NCI-H146 treated with DMSO at 0.1 percent for 48 hours (cell line): ENCODE measurements around the gene GRAMD1A.
A peak's percentile ranks its signal among the peaks of the same experiment; 100 is the strongest.
"Not testable (repeated sequence)": the region's sequence is repeated elsewhere in the genome, so short reads cannot be mapped to it uniquely, and the experiment has no call there.

Experiments
- DNase-seq: peaks from one replicate; lab custom pipeline; 2025; ENCODE audit not compliant: unreplicated experiment; lab: John Stamatoyannopoulos, UW

GRAMD1A gene

DNA sequence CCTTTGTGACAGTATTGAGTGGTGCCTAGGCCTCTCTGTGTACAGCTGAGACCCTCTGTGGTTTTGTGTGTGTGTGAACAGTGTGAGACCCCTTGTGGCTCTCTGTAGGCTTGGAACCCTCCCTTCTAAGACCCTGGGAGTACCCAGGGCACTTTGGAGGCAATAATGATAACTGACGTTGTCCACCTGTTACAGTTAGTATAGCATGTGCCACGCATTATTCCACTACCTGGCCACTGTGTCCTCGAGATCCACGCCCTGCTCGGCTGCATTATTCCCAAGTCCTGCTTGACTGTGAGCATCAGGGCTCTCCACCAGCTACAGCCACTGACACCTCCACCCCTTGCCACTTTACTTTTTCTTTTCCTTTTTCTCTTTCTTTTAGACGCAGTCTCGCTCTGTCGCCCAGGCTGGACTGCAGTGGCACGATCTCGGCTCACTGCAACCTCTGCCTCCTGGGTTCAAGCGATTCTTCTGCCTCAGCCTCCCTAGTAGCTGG, 2.0 kb downstream of the GRAMD1A start:
- DNase-seq = no peak

DNA sequence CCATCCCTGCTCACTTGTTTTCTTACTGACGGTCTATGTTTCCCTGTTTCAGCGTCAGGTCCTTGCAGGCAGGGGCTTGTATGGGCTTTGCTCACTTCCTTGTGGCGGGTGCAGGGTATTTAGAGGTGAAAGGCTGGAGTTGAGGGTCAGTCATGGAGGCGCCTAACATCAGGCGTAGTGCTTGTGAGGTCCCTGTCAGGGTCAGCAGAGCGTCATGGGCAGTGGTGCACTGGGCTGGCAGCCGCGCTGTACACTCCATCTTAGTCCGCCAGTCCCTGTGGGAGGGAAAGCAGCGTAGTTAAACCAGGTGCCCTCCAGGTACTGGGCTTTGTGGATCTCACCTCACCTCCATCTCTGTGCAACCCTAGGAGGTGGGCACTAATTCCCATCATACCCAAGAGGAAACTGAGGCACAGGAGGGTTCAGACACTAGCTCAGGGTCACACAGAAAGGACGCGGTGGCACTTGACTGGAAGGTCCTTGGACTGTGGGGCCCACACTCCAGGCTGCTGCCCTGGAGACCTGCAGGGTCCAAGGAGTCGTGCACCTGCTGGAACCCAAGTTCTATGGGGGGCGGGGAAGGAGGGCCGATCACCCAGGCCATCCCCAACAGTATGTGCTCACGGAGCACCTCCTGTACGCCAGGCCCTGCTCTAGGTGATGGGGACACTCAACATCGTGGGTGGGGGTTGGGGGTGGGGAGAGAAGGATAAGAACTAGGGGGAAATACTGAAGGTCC, 4.6 kb downstream of the GRAMD1A start:
- DNase-seq = no peak

DNA sequence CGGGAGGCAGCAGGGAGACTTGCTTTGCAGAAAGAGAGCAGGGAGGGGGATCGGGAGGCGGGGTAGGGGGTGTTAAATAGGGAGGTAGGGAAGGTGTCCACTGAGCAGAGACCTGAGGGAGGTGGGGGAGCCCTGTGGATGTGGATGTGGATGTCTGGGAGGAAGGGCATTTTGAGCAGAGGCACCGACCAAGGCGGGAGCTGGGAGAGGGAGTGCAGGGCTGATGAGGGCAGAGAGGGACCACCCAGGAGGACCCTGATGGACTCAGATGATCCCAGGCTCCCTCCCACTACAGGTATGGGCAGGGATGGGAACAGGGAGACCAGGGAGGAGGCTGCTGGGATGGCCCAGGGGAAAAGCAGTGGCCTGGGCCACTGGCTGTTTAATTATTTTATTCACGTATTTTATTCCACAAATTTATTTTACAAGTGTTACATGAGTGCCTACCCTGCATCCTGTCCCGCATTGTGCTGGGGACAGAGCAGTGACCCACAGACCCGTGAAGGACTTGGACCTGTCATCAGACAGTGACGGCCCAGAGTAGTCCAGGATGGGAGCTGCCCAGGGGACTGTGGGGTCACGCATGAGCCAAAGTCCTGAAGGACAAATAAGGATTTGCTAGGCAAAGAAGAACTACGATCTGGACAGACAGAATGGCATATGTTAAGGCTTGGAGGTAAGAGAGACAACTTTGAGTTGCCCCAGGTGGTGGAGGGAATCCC, 5.3 kb downstream of the GRAMD1A start:
- DNase-seq = no peak

DNA sequence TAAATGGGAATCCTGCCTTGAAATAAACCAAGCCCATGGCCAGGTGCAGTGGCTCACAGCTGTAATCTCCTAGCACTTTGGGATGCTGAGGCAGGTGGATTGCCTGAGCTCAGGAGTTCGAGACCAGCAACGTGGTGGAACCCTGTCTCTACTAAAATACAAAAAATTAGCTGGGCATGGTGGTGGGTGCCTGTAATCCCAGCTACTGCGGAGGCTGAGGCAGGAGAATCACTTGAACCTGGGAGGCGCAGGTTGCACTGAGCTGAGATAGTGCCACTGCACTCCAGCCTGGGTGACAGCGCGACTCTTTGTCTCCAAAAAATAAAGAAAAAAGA, 5.9 kb downstream of the GRAMD1A start:
- not testable (repeated sequence) for DNase-seq

DNA sequence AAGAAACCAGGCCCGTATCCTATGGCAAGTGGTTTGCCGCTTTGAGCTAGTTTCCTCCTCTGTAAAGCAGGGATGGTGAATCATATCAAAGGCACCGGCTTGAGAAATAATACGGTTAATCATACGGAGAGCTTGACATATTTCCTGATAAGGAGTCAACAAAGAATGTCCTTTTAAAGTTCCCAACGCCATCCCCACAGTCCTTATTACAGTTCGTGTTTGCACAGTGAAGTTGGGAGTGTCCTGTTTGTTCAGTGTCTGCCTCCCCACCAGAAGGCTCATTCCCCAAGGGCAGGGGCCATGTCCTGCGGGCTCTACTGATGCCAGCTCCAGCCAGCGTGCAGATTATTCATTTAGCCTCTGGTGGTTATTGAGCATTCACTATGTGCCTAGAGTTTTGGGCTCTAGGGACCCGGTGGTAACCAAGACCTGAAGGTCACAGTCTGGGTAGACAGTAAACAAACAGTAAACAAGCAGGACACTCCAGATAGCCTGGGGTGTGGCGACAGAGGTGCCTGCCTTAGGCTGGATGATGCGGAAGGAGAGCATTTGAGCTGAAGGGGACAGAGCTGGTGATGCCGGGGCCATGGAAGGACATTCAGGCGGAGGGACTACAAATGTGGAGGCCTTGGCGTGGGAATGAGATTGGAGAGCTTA, 6.3 kb downstream of the GRAMD1A start:
- peak; percentile 54 for DNase-seq

DNA sequence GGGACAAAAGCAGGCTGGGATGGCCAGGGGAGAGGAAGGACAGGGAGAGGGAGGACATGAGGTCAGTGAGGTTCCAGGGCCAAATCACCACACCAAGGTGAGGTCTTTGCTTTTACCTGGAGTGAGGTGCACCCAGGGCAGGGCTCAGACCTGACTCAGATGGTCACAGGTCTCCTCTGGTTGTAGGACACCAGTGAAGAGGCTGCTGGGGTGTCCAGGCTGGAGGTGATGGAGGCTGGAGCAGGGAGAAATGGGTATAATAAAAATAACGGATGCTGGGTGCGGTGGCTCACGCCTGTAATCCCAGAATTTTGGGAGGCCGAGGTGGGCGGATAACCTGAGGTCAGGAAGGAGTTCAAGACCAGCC, 6.9 kb downstream of the GRAMD1A start:
- DNase-seq = no peak

DNA sequence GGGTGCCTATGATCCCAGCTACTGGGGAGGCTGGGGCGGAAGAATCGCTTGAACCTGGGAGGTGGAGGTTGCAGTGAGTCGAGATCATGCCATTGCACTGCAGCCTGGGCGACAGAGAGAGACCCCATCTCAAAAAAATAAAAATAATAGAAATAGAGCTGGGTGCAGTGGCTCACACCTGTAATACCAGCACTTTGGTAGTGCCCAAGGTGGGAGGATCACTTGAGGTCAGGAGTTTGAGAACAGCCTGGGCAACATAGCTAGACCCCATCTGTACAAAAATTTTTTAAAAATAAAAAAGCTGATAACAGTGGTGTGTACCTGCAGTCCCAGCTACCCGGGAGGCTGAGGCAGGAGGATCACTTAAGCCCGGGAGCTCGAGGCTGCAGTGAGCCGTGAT, 7.3 kb downstream of the GRAMD1A start:
- not testable (repeated sequence) for DNase-seq

DNA sequence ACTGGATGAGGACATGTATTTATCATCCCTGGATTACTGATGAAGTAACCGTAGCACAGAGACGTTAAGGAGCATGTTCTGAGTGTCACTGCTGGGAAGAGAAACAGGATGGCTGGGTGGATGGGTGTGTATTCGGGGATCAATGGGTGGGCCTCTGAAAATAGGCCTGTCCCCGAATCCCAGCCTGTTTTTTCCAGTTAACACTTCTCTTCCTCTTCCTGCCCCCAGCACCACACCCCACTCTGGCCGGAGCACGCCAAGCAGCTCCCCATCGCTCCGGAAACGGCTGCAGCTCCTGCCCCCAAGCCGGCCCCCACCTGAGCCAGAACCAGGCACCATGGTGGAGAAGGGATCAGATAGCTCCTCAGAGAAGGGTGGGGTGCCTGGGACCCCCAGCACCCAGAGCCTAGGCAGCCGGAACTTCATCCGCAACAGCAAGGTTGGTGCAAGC, 8.8 kb downstream of the GRAMD1A start:
- no peak for DNase-seq

DNA sequence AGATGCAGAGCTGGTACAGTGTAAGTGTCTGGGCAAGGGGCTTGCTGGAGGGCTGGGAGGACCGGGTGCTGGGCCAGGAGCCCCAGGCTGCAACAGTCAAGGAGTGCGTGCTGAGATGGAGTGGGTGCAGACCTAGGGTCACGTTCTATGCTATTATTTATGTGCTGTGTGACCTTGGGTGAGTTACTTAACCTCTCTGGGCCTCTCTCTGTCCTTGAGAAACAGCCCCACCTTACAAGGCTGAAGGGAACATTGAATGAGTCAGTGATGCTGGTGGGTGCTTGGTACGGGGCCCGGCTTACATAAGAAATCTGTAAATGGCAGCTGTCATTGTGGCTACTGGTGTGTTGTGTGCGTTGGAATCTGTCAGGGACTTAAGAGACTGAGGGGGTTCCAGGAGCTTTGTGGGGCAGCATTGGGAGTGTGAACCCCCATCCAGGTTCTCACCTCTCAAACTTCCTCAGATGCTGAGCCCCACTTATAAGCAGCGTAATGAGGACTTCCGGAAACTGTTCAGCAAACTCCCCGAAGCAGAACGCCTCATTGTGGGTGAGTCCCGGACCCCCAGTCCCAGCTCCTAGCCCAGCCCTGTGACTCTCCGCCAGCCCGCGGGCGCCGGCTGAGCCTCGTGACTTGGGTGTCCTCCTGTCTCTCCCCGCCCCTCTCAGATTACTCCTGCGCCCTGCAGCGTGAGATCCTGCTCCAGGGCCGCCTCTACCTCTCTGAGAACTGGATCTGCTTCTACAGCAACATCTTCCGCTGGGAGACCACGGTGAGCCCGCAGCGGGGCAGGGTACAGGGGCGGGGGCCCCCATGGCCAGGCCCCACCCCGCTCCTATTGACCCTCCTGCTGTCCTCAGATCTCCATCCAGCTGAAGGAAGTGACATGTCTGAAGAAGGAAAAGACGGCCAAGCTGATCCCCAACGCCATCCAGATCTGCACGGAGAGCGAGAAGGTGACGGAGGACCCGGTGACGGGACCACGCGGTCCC, 9.6 kb downstream of the GRAMD1A start:
- no peak for DNase-seq

DNA sequence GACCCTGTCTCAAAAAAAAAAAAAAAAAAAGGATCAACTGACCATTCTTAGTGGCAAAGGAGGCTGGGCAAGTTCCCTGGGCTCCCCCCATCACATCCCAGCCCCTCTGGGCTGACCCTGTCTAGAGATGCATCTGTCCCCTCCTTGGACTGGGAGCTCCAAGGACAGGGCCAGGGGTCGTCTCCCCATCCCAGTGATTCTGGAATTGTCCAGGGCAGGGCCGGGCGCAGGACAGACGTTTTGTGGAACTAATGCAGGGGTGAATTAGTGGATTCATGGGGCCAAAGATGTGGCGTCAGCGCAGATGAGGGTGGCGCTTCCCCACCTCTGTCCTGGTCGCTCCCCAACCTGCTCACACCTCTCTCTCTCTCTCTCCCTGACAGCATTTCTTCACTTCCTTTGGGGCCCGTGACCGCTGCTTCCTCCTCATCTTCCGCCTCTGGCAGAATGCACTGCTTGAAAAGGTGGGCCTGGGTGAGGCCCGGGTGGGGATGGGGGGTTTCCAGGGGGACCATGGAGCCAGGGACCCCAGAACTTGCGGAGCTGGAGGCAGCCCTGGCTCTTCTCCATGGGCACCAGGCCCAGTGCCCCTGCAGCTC, 11.1 kb downstream of the GRAMD1A start:
- DNase-seq = no peak

DNA sequence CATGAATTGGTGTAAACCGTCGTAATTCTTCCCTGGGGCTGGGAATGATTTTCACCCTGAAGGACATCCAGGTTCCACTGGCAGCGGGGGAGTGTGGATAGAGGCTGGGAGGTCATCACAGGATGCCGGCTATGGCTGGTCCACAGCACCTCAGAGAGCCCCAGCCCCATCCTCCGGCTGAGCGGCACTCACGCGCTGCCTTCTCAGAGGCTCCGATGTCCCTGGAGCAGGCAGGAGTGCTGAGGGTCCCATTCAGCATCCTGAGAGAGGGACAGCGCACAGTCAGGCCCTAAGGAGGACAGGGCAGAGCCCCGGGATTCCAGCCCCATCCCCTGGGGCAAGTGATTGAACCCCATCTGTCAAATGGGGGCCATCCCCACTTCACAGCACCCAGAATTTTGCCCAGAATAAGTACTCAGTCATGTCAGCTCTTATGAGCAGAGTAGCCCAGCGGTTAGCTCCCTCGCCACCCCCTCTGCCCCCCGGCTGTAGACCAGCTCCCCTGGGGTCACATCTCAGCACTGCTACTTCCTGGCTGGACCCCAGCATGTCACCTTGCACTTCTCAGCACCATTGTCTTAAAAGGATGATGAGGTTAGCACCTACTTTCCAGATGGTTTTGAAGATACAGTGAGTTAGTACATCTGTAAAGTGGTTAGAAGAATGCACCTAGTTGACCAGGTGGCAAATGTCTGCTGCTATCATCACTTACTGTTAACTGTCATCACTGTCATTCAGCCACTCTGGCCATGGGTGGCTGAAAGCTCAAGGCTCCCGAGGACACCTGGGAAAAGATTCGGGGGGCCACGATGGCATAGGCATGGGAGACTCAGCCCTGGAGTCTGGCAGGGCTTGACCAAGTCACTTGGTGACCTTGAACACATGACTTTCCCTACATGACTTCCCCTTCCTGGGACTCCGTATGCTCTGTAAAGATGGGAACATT, 11.9 kb downstream of the GRAMD1A start:
- no peak for DNase-seq

DNA sequence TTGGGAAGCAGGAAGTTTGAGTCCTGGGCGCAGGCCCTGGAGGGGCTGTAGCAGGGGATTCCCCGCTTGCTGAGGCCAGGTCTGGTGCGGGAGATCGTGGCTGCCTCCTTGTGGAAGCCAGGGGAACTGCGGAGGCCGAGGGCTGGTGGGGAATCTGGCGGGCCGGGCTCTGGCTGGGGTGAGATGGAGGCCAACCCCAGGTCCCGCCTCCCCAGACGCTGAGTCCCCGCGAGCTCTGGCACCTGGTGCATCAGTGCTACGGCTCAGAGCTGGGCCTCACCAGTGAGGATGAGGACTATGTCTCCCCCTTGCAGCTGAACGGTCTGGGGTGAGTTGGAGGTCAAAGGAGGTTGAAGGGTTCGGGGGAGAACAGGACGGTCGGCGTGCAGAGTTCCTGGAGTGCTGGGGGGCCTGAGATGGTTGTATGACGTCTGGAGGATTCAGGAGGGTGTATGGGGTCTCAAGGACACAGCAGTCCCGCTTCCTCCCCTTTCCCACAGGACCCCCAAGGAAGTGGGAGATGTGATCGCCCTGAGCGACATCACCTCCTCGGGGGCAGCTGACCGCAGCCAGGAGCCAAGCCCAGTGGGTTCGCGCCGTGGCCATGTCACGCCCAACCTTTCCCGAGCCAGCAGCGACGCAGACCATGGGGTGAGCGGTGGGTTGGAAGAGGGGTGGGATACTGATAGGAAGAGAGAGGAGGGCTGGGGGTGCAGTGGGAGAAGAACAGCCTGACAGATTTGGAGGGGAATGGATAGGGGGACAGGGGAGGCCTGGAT, 13.1 kb downstream of the GRAMD1A start:
- DNase-seq = peak; percentile 10

DNA sequence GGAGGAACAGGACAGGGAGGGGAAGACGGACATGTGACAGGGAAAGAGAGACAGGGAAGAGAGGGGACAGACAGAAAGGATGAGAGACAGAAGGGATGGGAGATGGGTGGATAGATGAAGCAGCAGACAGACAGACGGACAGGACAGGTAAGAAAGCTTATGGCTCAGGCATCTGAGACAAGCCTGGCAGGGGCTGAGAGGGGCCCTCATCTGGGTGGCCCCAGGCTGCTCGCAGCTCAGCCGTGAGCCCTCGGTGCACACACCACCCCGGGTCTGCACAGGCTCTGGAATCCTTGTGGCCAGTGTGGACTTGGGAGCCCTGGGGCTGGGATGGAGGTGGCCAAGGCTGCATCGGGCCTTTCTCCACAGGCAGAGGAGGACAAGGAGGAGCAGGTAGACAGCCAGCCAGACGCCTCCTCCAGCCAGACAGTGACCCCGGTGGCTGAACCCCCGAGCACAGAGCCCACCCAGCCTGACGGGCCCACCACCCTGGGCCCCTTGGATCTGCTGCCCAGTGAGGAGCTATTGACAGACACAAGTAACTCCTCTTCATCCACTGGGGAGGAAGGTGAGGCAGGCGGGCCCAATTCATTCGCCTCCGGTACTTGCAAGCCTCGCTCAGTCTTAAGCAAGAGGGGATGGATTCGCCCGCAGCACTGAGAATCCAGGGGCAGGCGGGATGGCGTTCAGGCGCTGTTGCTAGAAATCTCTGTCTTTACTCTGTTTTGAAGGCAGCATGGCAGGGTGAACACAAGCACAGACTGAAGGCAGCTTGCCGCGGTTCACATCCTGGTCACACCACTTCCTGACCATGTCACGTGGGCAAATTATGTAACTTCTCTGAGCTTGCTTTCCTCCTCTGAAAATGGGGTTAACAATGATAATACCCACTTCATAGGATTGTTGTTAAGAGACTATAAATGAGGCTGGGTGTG, 14.0 kb downstream of the GRAMD1A start:
- DNase-seq = no peak

DNA sequence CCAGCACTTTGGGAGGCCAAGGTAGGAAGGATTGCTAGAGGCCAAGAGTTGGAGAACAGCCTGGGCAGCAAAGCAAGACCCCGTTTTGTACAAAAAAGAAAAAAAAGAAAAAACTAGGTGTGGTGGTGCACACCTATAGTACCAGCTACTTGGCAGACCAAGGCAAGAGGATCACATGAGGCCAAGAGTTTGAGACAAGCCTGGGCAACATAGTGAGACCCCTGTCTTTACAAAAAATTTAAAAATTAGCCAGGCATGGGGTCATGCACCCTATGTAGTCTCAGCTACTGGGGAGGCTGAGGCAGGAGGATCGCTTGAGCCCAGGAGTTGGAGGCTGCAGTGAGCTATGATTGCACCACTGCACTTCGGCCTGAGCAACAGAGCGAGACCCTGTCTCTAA, 14.7 kb downstream of the GRAMD1A start:
- DNase-seq = not testable (repeated sequence)

DNA sequence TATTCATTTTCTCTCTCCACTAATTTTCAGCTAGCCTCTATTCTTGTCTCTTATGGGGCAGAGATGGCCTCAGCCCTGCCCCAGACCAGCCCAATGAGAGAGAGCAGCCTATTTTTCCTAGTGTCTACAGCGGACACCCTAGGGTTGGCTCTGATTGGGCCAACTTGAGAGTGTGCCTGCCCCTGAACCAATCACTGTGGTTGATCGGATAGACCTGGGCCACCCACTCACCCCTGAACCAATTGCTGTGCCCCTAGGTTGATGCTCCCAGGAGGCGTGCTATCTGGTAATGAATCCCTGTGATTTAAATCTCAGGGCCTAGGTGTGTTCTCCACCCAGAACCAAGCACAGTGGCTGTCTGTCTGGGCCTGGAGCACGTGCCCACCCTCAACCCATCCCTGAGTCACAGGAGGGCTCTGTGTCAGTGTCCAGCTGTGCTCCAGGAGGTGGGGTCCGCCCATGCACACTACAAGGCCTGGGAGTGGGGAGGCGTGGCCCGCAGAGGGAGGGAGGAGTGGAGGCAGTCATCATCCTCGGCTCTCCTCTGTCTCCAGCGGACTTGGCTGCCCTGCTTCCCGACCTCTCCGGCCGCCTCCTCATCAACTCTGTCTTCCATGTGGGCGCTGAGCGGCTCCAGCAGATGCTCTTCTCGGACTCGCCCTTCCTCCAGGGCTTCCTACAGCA, 15.3 kb downstream of the GRAMD1A start:
- DNase-seq = no peak

DNA sequence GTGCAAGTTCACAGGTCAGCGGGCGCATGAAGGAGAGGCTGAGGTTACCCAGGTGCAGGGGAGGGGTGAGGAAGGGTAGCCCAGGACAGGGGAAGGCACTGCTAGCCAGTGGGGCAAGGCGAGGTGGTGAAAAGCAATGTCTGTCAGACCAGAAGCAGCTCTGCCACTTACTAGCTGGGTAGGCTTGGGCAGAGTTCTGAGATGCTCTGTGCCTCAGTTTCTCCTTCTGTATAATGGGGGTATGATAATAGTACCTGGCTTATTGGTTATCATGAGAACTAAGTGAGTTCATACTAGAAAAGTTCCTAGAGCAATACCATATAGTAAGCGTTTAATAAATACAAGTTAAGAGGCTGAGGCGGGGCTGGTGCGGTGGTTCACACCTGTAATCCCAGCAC, 15.8 kb downstream of the GRAMD1A start:
- no peak for DNase-seq

DNA sequence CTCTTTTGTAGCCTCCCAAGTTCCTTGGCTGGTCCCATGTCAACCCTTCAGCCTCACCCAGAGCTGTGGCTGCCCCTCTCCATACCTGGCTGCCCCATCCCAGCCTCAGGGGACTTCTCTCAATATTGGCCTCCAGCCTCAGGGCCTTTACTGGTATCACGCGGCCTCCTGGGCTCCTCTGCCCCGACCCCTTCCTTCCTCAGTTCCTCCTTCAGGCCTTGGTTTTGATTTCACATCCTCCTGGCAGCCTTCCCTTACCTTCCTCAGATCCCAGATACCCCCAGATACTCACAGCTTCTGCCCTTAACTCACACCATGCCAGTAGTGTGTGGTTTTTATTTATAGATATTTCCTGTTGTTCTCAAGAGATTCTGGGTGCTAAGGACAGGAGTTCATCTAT, 17.4 kb downstream of the GRAMD1A start:
- DNase-seq = no peak
